Ovary (tissue), 3 donors: ENCODE measurements around the gene CENPVL1.

Experiments used
- CTCF ChIP-seq, 3 donors: fragments of 450-650 bp in 2 of 3; fragments of 200-600 bp in 1 of 3; IDR thresholded peaks; one replicate each; pipeline versions ENCODE4 v1.5.1 to v1.8.0; 2016 to 2022; ENCODE audit warnings: antibody characterized with exemption in 3 of 3, mild to moderate bottlenecking in 1 of 3
- POLR2A ChIP-seq: fragments of 450-650 bp; IDR thresholded peaks from one replicate; pipeline ENCODE4 v1.6.1; 2017; ENCODE audit warnings: antibody characterized with exemption, mild to moderate bottlenecking, moderate library complexity
- donor health status: DM: no; HTN: no; CAD: no.

- TF ChIP-seq POLR2A (no peak), CTCF (IDR thresholded peaks at IDR 0.05) (no peak)
Measured at GRCh38 chrX:51728202-51728601, 17.9 kb downstream of the CENPVL1 start.
